Kidney epithelial cell (primary cell): ENCODE results near the gene PCDHAC1. TPM values are rescaled to one million over a fixed set of nuclear protein-coding genes. Genes with fewer than 3 reads are reported as not detected.

Source experiments
- DNase-seq: peaks from one replicate; pipeline ENCODE4 v3.0.0-alpha.2; 2010; ENCODE audit warnings: low read depth
- H3K27me3 ChIP-seq: 2 replicates; pipeline ENCODE4 v1.6.0; 2011; ENCODE audit warnings: low read length; ENCODE audit not compliant: control insufficient read depth, insufficient read depth
- H3K36me3 ChIP-seq: 2 replicates; pipeline ENCODE4 v1.5.1; 2011; ENCODE audit warnings: low read length; ENCODE audit not compliant: control insufficient read depth, insufficient read depth
- H3K4me3 ChIP-seq: 2 replicates; pipeline ENCODE4 v1.5.1; 2011; ENCODE audit warnings: low read depth, mild to moderate bottlenecking, control low read depth, low read length
- total RNA-seq: library from RNA; depleted of rRNA; stranded (reverse); fragments of >200 nt; gene quantifications from 2 replicates; pipeline ENCODE4 v1.2.3, GENCODE V29; 2015
- TF ChIP-seq, protein P1 (sequence below): IDR thresholded peaks from 2 replicates; pipeline ENCODE4 v1.5.1; 2011; ENCODE audit warnings: mild to moderate bottlenecking, moderate library complexity, low read length, control low read depth, inconsistent platforms; ENCODE audit not compliant: insufficient read depth, poor library complexity, severe bottlenecking

The PCDHAC1 gene
- total RNA-seq, 1 donor from 2014 or later = 0.17 TPM

DNA sequence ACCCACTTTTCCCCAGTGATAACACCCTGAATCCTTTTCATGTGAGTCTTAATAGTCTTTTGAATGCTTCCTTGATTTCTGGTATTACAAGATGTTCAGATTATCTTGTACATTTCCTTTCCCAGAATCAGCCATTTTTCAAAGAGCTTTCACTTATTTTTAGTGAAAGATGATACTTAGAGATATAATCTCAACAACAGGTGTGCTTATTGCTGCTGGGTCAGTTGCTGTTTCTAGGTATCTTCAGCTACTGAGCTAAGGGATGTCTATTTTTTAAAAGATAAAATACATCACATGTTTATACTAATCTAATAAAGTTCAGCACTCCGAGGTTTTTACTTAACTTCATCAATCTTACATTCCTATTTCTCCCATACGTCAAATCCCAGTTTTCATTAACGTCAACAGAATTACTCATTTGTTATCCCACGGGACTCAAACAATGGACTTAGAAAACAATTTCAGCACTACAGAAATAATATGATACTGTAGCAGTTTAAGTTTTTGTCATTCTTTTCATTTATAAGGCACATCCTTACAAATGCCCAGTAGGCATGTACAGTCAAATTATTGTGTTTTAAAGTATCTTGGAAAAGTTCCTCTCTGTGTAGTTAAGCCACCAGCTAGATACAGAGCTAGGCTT lies 9.0 kb downstream of the PCDHAC1 start:
- no peak for DNase-seq
- no peak overlapping the region for H3K4me3 ChIP-seq
- no peaks in the 10 kb centered on the region for H3K36me3 ChIP-seq
- TF ChIP-seq, protein P1, sequence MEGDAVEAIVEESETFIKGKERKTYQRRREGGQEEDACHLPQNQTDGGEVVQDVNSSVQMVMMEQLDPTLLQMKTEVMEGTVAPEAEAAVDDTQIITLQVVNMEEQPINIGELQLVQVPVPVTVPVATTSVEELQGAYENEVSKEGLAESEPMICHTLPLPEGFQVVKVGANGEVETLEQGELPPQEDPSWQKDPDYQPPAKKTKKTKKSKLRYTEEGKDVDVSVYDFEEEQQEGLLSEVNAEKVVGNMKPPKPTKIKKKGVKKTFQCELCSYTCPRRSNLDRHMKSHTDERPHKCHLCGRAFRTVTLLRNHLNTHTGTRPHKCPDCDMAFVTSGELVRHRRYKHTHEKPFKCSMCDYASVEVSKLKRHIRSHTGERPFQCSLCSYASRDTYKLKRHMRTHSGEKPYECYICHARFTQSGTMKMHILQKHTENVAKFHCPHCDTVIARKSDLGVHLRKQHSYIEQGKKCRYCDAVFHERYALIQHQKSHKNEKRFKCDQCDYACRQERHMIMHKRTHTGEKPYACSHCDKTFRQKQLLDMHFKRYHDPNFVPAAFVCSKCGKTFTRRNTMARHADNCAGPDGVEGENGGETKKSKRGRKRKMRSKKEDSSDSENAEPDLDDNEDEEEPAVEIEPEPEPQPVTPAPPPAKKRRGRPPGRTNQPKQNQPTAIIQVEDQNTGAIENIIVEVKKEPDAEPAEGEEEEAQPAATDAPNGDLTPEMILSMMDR = no peak
- H3K27me3 ChIP-seq = no peaks in the 10 kb centered on the region

DNA sequence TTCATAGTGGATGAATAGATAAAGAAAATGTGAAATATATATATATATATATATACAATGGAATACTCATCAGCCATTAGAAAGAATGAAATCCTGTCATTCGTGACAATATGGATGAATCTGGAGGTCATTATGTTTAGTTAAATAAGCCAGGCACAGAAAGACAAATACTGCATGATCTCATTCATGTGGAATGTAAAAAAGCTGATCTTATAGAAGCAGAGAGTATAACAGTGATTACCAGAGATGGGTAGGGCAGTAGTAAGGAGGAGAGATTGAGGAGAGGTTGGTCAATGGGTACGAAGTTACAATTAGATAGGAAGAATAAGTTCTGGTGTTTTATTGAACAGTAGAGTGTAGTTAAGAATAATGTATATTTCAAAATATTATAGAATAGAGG lies 20.5 kb downstream of the PCDHAC1 start:
- no peak for DNase-seq
- TF ChIP-seq, protein P1 = no peak
- Histone ChIP-seq H3K27me3 (no peaks in the 10 kb centered on the region), H3K4me3 (no peak overlapping the region), H3K36me3 (no peaks in the 10 kb centered on the region)

DNA sequence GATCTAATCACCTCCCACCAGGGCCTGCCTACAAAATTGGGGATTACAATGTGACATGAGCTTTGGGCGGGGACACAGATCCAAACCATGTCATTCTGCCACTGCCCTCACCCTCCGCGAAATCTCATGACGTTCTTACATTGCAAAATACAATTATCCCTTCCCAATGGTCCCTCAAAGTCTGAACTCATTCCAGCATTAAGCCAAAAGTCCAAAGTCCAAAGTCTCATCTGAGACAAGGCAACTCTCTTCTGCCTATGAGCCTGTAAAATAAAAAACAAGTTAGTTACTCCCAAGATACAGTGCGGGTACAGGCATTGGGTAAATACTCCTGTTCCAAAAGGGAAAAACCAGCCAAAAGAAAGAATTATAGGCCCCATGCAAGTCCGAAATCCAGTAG lies 25.5 kb downstream of the PCDHAC1 start:
- TF ChIP-seq, protein P1 = no peak
- Histone ChIP-seq H3K4me3 (no peak overlapping the region), H3K36me3 (no peaks in the 10 kb centered on the region), H3K27me3 (no peaks in the 10 kb centered on the region)
- no peak for DNase-seq

DNA sequence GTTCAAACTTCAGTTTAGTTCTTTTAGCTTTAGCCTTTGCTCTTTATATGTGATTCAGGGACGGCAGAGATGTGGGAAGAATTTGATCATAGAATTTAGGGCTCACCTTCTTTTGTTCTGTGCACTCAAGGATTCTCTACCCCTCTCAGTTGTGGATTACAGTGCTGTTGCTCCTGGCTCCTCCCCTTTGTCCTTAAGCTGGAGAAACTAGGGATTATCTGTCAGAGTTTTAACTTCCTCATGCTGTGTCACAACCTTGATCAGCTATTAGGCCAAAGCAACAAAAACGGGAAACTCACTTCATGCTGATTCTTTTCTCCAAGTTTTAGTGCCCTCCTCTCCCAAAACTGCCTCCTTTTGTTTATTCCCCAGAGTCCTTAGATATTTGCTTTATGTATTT lies 27.1 kb downstream of the PCDHAC1 start:
- Histone ChIP-seq H3K36me3 (no peaks in the 10 kb centered on the region), H3K4me3 (no peak overlapping the region), H3K27me3 (no peaks in the 10 kb centered on the region)
- TF ChIP-seq, protein P1 = no peak
- DNase-seq = no peak

DNA sequence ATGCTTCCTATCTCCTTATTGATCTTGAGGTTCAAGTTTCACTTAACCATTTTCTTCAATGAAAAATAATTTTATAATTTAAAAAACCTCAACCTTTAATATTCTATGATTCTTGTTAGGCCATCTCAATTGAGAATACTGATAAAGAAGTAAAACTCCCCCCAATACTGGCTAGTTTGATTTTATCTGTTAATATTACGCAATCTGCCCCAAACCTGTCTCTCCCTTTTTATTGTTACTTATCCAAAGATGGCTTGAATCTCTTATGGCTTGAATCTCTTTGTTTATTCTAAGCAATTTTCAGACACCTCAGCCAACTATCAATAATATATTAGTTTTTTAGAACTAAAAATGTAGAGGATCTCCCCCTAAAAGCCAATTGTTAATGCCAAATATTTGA lies 36.1 kb downstream of the PCDHAC1 start:
- Histone ChIP-seq H3K27me3 (peaks cover 15% of the 10 kb centered on the region), H3K4me3 (no peak overlapping the region), H3K36me3 (no peaks in the 10 kb centered on the region)
- DNase-seq = no peak
- TF ChIP-seq, protein P1 = no peak

DNA sequence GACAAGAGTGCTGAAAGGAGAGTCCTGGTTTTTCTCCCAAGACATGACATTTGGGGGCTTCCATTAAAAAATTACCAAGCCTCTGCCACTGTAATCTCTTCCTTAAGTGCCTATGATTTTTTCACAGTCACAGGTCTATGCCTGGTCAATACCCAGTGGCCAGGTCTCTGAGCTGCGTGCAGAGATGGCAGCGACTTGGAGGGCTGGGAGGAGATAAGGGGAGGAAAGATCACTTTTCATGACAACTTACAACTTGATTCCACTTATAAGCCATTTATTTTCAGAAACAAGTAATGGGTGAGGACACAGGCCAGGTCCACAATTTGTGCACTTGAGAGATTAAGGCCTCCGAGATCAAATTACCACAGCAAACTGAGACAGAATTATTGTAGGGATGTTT lies 38.3 kb downstream of the PCDHAC1 start:
- DNase-seq = no peak
- Histone ChIP-seq H3K36me3 (no peaks in the 10 kb centered on the region), H3K4me3 (no peak overlapping the region), H3K27me3 (peaks cover 26% of the 10 kb centered on the region)
- TF ChIP-seq, protein P1 = no peak
